Activated CD4-positive, CD25-positive, alpha-beta regulatory T cell treated with anti-CD3 and anti-CD28 coated beads, Interleukin-2, amount 50 U/mL, for 24 hours (primary cell): ENCODE measurements around the gene ZNF227.
A peak's percentile ranks its signal among the peaks of the same experiment; 100 is the strongest.
"Not testable (repeated sequence)": the region's sequence is repeated elsewhere in the genome, so short reads cannot be mapped to it uniquely, and the experiment has no call there.

ENCODE experiments used
- ATAC-seq, 2 donors: fragments of 150-1000 bp; cut with Tn5 transposase; one replicate each; pipeline ENCODE4 v1.10.0; 2021; ENCODE audit warnings: mild to moderate bottlenecking in 1 of 2, moderate library complexity in 1 of 2

ZNF227 gene

GRCh38 chr19:44212250-44212865 is at the start of gene ZNF227:
TSS of gene ZNF227 (plus strand) at chr19:44212532. CDS start at chr19:44217793, 5,261 bp downstream.
- ATAC-seq: peak; percentile 98 to 99

GRCh38 chr19:44163789-44164188 is 48.5 kb upstream of the ZNF227 start:
- ATAC-seq: no peak

- no peak for ATAC-seq
These were observed 48.0 kb upstream of the ZNF227 start for GRCh38 chr19:44164327-44164672.

GRCh38 chr19:44164673-44165512 is 47.4 kb upstream of the ZNF227 start, which contains the start of gene ZNF226:
TSS of gene ZNF226 (plus strand) at chr19:44165100. CDS start at chr19:44170081, 4,981 bp downstream.
- ATAC-seq: peak; percentile 89 to 94

- not testable (repeated sequence) for ATAC-seq
These were observed 41.7 kb upstream of the ZNF227 start for GRCh38 chr19:44170660-44171059.

- no peak for ATAC-seq
These were observed 35.7 kb upstream of the ZNF227 start for GRCh38 chr19:44176590-44176989.

- no peak for ATAC-seq
These were observed 31.4 kb upstream of the ZNF227 start for GRCh38 chr19:44180968-44181367.

GRCh38 chr19:44182145-44182544 is 30.2 kb upstream of the ZNF227 start:
- ATAC-seq: no peak

- no peak for ATAC-seq
These were observed 22.3 kb upstream of the ZNF227 start for GRCh38 chr19:44190020-44190419.

- ATAC-seq: no peak
These were observed 20.2 kb upstream of the ZNF227 start for GRCh38 chr19:44192127-44192526.

GRCh38 chr19:44196772-44197171 is 15.6 kb upstream of the ZNF227 start:
- no peak for ATAC-seq

- ATAC-seq: no peak
These were observed 9.9 kb upstream of the ZNF227 start for GRCh38 chr19:44202470-44202869.

GRCh38 chr19:44202974-44203373 is 9.4 kb upstream of the ZNF227 start:
- no peak for ATAC-seq

GRCh38 chr19:44203877-44204276 is 8.5 kb upstream of the ZNF227 start:
- ATAC-seq: not testable (repeated sequence)

- ATAC-seq: no peak
These were observed 7.6 kb upstream of the ZNF227 start for GRCh38 chr19:44204772-44205171.

GRCh38 chr19:44207126-44207803 is 5.1 kb upstream of the ZNF227 start:
- ATAC-seq: peak; percentile 99

- ATAC-seq: no peak
These were observed 574 bp downstream of the ZNF227 start for GRCh38 chr19:44212866-44213346.

- not testable (repeated sequence) for ATAC-seq
These were observed 7.6 kb downstream of the ZNF227 start for GRCh38 chr19:44219926-44220325.

- ATAC-seq: not testable (repeated sequence)
These were observed 8.4 kb downstream of the ZNF227 start for GRCh38 chr19:44220761-44221160.

GRCh38 chr19:44221291-44221690 is 9.0 kb downstream of the ZNF227 start:
- not testable (repeated sequence) for ATAC-seq

GRCh38 chr19:44228318-44228717 is 16.0 kb downstream of the ZNF227 start:
- no peak for ATAC-seq

GRCh38 chr19:44232867-44233266 is 20.5 kb downstream of the ZNF227 start:
- ATAC-seq: no peak

- no peak for ATAC-seq
These were observed 24.1 kb downstream of the ZNF227 start for GRCh38 chr19:44236384-44236783.
